Caco-2 (cell line): Measurements from ENCODE around the gene LY9. TPM values are rescaled to one million over a fixed set of nuclear protein-coding genes. Genes with fewer than 3 reads are reported as not detected.

Source experiments
- BruUV-seq: library from RNA; stranded (reverse); fragments of 400-500 nt; replicated peaks from 2 replicates; lab custom pipeline; 2021; lab: Mats Ljungman, UMichigan
- CTCF ChIA-PET: fragments of 300-600 bp; sonication (Branson Sonifier 250); formaldehyde crosslinking; loops from one replicate; lab custom pipeline; 2022; ENCODE audit warnings: antibody characterized with exemption; lab: Charles Lee
- POLR2A ChIA-PET: fragments of 300-600 bp; sonication (Branson Sonifier 250); formaldehyde crosslinking; loops from one replicate; lab custom pipeline; 2022; ENCODE audit warnings: antibody characterized with exemption; lab: Charles Lee
- DNase-seq, 2 experiments: peaks; one replicate each; pipeline versions ENCODE4 v3.0.0 to v3.0.0-alpha.2; 2020 to 2022
- H3K27me3 ChIP-seq: replicated peaks from 2 replicates; pipeline ENCODE4 v1.6.0; 2011; ENCODE audit warnings: low read length; ENCODE audit not compliant: control insufficient read depth, insufficient read depth
- H3K36me3 ChIP-seq: 2 replicates; pipeline ENCODE4 v1.5.1; 2011; ENCODE audit warnings: low read length; ENCODE audit not compliant: control insufficient read depth, insufficient read depth
- H3K4me1 ChIP-seq: fragments of 250-450 bp; sonication (Bioruptor Pico); 2 replicates; pipeline ENCODE4 v1.5.1; 2020; ENCODE audit warnings: mild to moderate bottlenecking
- H3K4me3 ChIP-seq: 2 replicates; pipeline ENCODE4 v1.5.1; 2011; ENCODE audit warnings: low read depth, mild to moderate bottlenecking, control low read depth, low read length
- H3K9me3 ChIP-seq: fragments of 250-450 bp; sonication (Bioruptor Pico); 2 replicates; pipeline ENCODE4 v1.5.1; 2020; ENCODE audit warnings: mild to moderate bottlenecking, moderate library complexity
- H3K27ac Mint-ChIP-seq: one replicate; pipeline ENCODE4 v1.8.0; 2022; ENCODE audit warnings: mixed read lengths; ENCODE audit not compliant: unreplicated experiment
- H3K27me3 Mint-ChIP-seq: one replicate; pipeline ENCODE4 v1.8.0; 2022; ENCODE audit warnings: mixed read lengths; ENCODE audit not compliant: insufficient read depth, unreplicated experiment
- H3K36me3 Mint-ChIP-seq: one replicate; pipeline ENCODE4 v1.8.0; 2022; ENCODE audit warnings: mild to moderate bottlenecking, mixed read lengths; ENCODE audit not compliant: insufficient read depth, unreplicated experiment
- H3K4me1 Mint-ChIP-seq: one replicate; pipeline ENCODE4 v1.8.0; 2022; ENCODE audit warnings: low read depth, mixed read lengths; ENCODE audit not compliant: unreplicated experiment
- H3K4me3 Mint-ChIP-seq: one replicate; pipeline ENCODE4 v1.8.0; 2022; ENCODE audit warnings: mild to moderate bottlenecking, moderate library complexity, mixed read lengths; ENCODE audit not compliant: unreplicated experiment
- H3K9me3 Mint-ChIP-seq: one replicate; pipeline ENCODE4 v1.8.0; 2022; ENCODE audit warnings: mixed read lengths; ENCODE audit not compliant: unreplicated experiment
- CTCF ChIP-seq, 2 experiments: fragments of 200-600 bp in 1 of 2; IDR thresholded peaks; 1 replicate in 1 of 2; 2 replicates in 1 of 2; pipeline versions ENCODE4 v1.5.1 to v1.8.0; 2011 to 2022; ENCODE audit warnings: antibody characterized with exemption in 1 of 2, control low read depth in 1 of 2, inconsistent platforms in 1 of 2, low read depth in 1 of 2, low read length in 1 of 2, mild to moderate bottlenecking in 1 of 2, moderate library complexity in 1 of 2; ENCODE audit not compliant: insufficient read depth in 1 of 2, severe bottlenecking in 1 of 2, unreplicated experiment in 1 of 2
- intact Hi-C: fragments of 100-400 bp; cut with micrococcal nuclease; formaldehyde crosslinking; loops from one replicate; pipeline ENCODE4 v1.10.0; 2022; ENCODE audit not compliant: unreplicated experiment
- total RNA-seq: library from RNA; stranded (reverse); gene quantifications from 2 replicates; pipeline ENCODE4 v1.2.3, GENCODE V29; 2022

Gene LY9
- total RNA-seq, 1 experiment from 2014 or later = not detected

DNA sequence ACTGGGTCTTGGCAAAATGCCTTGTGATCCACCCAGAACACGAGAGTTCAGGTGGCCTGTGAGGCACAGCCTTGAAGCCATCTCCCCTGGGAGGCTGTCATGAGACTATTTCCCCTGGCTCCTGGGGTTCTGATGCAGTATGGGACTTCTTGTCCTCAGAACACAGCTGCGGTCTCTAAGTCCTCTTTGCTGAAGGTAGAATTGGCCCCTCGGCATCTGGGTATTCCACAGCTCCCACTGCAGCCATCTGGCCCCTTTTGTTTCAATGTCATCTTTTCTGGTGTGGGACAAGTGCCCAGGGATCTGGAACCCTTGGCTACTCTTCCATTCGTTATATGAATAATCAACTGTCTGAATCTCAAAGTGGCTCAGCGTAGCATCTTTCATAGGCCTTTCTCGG, 17.0 kb upstream of the LY9 start:
- Mint-ChIP-seq H3K4me1 (peaks cover 14% of the 10 kb centered on the region), H3K9me3 (no peaks in the 10 kb centered on the region), H3K36me3 (no peaks in the 10 kb centered on the region), H3K4me3 (no peak overlapping the region), H3K27ac (no peak overlapping the region), H3K27me3 (no peaks in the 10 kb centered on the region)
- H3K9me3 ChIP-seq = no peaks in the 10 kb centered on the region
- H3K27me3 ChIP-seq = no peaks in the 10 kb centered on the region
- ChIA-PET POLR2A (no interaction called here), CTCF (no interaction called here)
- intact Hi-C loops = no loop called here
- no peak for TF ChIP-seq CTCF (IDR thresholded peaks at IDR 0.05; ENCODE audit: insufficient read depth in 1 of 2, low read depth in 1 of 2, low read length in 1 of 2, severe bottlenecking in 1 of 2, unreplicated experiment in 1 of 2)
- peaks cover 20% of the 10 kb centered on the region for H3K4me1 ChIP-seq
- H3K4me3 ChIP-seq = no peak overlapping the region
- BruUV-seq = no TSS peak
- H3K36me3 ChIP-seq = no peaks in the 10 kb centered on the region; the same call in 1 of the 2 replicates
- no peak for DNase-seq

DNA sequence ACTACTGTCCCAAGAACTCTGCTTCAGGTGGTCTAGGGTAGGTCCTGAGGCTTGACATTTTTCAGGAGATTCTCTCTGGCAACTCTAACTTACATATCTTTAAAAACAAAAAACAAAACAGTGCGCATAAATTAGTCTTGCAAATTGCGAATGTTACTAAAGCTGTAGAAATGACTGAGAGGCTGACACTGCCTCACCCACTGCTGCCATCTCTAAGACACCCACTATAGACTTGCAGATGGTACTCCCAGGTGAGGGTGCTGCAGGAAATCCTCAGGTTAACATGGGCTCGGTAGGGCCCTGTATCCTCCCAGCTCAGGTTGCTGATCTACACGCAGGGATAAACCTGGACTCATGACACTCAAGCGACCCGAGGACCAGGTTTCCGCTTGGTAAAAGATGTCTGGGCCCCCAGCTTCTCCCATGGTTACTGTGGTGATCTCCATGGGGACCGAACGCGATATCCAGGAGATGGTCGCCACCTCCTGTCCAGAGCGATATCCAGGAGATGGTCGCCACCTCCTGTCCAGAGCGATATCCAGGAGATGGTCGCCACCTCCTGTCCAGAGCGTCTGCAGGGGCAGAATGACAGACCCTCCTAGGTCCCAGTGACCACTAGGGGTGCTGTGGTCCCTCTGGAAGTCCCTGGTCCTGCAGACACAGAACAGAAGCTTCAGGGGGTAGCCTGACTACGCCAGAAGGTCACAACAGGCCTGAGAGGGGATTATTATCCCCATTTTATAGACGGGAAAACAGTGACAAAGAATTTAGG, 16.2 kb upstream of the LY9 start:
- H3K27me3 ChIP-seq = no peaks in the 10 kb centered on the region
- Mint-ChIP-seq H3K36me3 (no peaks in the 10 kb centered on the region), H3K4me3 (no peak overlapping the region), H3K27me3 (no peaks in the 10 kb centered on the region), H3K9me3 (no peaks in the 10 kb centered on the region), H3K27ac (no peak overlapping the region), H3K4me1 (peaks cover 14% of the 10 kb centered on the region)
- peak; percentile 32 to 49 for TF ChIP-seq CTCF (IDR thresholded peaks at IDR 0.05; ENCODE audit: insufficient read depth in 1 of 2, low read depth in 1 of 2, low read length in 1 of 2, severe bottlenecking in 1 of 2, unreplicated experiment in 1 of 2)
- H3K4me1 ChIP-seq = peaks cover 20% of the 10 kb centered on the region
- POLR2A ChIA-PET = no interaction called here
- H3K36me3 ChIP-seq = no peaks in the 10 kb centered on the region; the same call in 1 of the 2 replicates
- peak; percentile 62 to 64 for DNase-seq
- H3K9me3 ChIP-seq = no peaks in the 10 kb centered on the region
- CTCF ChIA-PET = interaction anchor here (1.6 kb wide), 1 partner anchor 14 kb away, joined by 4 read pairs; no protein-coding TSS in a partner anchor
- BruUV-seq = no TSS peak
- intact Hi-C loops = loop anchor here (2.0 kb wide), 1 partner anchor 53 kb away; no protein-coding TSS in a partner anchor
- H3K4me3 ChIP-seq = no peak overlapping the region

DNA sequence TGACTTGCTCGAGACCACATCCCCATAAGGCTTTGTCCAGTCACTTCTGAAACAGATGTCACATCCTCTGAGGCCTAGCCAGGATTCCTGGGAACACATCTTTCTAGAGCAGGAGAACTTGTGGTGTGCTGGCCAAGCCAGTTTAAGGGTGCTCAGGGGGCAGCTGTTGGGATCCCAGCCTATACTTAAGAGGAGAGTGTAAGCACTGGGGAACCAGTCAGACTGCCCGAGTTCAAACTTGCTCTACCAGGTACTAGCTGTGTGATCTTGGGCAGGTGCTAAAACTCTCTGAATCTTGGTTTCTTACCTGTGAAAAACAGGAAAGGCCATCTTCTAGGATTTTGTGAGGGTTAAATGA, 15.6 kb upstream of the LY9 start:
- Mint-ChIP-seq H3K27ac (no peak overlapping the region), H3K27me3 (no peaks in the 10 kb centered on the region), H3K9me3 (no peaks in the 10 kb centered on the region), H3K4me3 (no peak overlapping the region), H3K36me3 (no peaks in the 10 kb centered on the region), H3K4me1 (peaks cover 14% of the 10 kb centered on the region)
- Histone ChIP-seq H3K27me3 (no peaks in the 10 kb centered on the region), H3K36me3 (no peaks in the 10 kb centered on the region; the same call in 1 of the 2 replicates), H3K4me3 (no peak overlapping the region), H3K4me1 (peaks cover 20% of the 10 kb centered on the region), H3K9me3 (no peaks in the 10 kb centered on the region)
- POLR2A ChIA-PET = no interaction called here
- CTCF ChIA-PET = interaction anchor here (1.6 kb wide), 1 partner anchor 14 kb away, joined by 4 read pairs; no protein-coding TSS in a partner anchor
- intact Hi-C loops = loop anchor here (2.0 kb wide), 1 partner anchor 54 kb away; no protein-coding TSS in a partner anchor
- BruUV-seq = no TSS peak
- TF ChIP-seq CTCF (IDR thresholded peaks at IDR 0.05; ENCODE audit: insufficient read depth in 1 of 2, low read depth in 1 of 2, low read length in 1 of 2, severe bottlenecking in 1 of 2, unreplicated experiment in 1 of 2) = no peak
- DNase-seq = no peak
